Activated T-helper 9 cell treated with anti-CD3 and anti-CD28 coated beads, Interleukin-2, amount 50 U/mL, for 16 hours (primary cell): Measurements from ENCODE around the gene TFR2.

Experiments
- DNase-seq: peaks from one replicate; pipeline ENCODE4 v3.0.0-alpha.2; 2020; ENCODE audit warnings: low read depth

Gene TFR2

GRCh38 chr7:100572949-100573675 lies 68.2 kb downstream of the TFR2 start:
- DNase-seq: no peak

- DNase-seq: no peak
Observed at GRCh38 chr7:100572281-100572948, 68.9 kb downstream of the TFR2 start.

GRCh38 chr7:100571829-100572116 lies 69.6 kb downstream of the TFR2 start:
- no peak for DNase-seq

GRCh38 chr7:100570954-100571828 lies 70.2 kb downstream of the TFR2 start:
- no peak for DNase-seq
